ENCODE data around the gene GPR17.

Gene GPR17

DNA sequence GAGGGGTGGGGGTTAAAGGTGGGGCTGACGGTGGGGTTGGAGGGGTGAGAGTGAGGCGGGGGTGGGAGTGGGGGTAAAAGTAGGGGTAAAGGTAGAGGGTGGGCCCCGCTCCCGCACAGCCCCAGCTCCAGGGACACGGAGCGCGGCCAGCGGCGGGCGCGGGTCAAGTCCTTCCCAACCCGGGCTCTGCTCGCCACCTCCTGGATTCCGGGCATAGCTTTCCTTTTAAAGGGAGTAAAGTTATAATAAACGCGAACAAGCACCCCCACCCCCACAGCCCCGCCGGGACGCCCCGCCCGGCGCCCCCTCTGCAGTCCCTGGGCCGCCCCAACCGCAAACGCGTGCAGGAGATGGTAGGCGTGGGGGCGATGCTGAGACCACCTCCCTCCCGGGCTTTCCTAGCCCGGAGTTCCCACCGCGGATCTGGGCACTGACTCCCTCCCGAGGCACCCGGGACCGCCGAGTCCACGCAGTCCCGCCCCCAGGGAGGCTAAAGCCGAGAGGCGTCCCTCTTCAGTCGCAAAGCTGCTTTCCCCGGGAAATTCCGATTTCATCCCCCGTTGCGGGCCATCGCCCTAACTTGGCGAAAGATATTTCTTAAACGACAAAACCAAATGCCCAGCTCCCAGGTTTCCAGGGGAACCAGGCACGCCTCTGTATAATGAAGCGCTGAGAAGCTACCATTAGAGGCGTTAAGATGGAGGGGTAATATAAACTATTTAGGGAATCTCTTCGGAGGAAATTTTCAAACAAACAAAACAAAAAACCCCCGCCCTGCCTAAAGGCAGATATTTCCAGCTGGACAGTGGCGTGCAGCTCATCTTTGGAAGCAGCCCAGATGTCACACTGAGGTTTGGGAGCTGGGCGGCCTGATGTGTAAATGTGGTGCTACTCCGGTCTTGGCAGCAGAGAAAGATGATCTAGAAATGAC is 29.6 kb downstream of the GPR17 start, which contains the start of gene LIMS2:
TSS of gene LIMS2 (minus strand) at position 200 of the 931 bp plus-strand sequence. CDS start 506 bp downstream, outside the sequence.
- FAIRE-seq (no peak), DNase-seq (ENCODE audit: insufficient read length, low spot score) (peak; percentile 80)

DNA sequence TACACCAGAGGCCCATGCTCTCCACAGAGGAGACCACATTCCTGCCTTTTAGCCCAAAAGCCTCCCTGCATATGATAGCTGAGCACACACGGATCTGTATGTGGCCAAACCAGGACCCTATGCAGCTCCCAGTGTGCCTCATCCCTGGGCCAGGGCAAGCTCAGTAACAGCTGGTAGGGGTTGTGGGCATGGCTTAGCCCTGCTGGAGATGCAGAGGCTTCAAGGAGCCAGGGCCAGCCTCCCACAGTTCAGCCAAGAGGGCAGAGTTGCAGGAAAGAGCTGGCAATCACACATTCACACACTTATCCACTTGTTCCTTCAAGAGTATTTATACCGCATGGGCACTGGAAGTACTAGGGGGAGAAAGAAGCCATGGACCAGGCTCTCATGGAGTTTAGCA is 31.0 kb downstream of the GPR17 start:
- no peak for DNase-seq (ENCODE audit: insufficient read length, low spot score)
- no peak for TF ChIP-seq POLR2A (IDR thresholded peaks at IDR 0.05; ENCODE audit: low read depth, low read length)
- FAIRE-seq: no peak

More for the DNA sequence above, 29.6 kb downstream of the GPR17 start, which contains the start of gene LIMS2:
- TF ChIP-seq POLR2A (IDR thresholded peaks at IDR 0.05; ENCODE audit: low read depth, low read length): no peak

DNA sequence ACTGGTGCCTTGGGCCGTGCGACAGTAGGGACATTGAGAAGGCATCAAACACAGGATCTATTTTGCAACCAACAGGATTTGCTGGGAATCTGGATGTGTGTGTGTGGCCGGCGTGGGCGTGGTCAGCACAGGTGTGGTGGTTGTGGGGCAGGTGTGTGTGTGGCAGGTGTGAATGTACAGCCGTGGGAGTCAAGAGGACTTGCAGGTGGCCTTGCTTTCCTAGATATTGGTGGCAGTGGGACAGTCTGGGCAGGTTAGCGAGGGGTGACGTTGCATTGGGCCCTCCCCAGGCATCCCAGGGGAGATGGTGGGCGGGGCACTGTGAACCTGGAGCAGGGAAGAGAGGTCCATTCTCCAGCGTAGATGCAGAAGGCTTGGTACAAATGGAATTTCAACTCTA is 32.6 kb downstream of the GPR17 start:
- no peak for FAIRE-seq
- TF ChIP-seq POLR2A (IDR thresholded peaks at IDR 0.05; ENCODE audit: low read depth, low read length): no peak
- DNase-seq (ENCODE audit: insufficient read length, low spot score): no peak

DNA sequence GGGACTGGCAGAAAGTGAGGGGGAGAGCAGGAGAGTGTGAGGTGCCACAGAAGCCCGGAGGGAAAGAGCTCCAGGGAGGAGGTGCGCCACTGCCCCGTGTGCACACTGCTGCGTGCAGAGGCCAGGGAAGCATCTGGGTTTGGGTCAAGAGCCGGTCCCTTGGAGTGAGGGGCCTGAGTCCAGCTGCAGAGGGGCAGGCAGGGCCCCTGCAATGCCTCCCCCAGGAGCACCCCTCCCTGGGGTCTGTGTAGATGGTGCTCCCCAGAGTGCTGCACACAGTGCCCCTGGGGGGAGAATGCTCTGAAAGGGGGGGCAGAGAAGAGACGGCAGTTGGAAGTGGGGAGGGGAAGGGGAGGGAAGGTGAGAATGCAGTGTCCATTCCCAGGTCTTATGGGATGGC is 33.0 kb downstream of the GPR17 start:
- FAIRE-seq: no peak
- TF ChIP-seq POLR2A (IDR thresholded peaks at IDR 0.05; ENCODE audit: low read depth, low read length): no peak
- no peak for DNase-seq (ENCODE audit: insufficient read length, low spot score)

DNA sequence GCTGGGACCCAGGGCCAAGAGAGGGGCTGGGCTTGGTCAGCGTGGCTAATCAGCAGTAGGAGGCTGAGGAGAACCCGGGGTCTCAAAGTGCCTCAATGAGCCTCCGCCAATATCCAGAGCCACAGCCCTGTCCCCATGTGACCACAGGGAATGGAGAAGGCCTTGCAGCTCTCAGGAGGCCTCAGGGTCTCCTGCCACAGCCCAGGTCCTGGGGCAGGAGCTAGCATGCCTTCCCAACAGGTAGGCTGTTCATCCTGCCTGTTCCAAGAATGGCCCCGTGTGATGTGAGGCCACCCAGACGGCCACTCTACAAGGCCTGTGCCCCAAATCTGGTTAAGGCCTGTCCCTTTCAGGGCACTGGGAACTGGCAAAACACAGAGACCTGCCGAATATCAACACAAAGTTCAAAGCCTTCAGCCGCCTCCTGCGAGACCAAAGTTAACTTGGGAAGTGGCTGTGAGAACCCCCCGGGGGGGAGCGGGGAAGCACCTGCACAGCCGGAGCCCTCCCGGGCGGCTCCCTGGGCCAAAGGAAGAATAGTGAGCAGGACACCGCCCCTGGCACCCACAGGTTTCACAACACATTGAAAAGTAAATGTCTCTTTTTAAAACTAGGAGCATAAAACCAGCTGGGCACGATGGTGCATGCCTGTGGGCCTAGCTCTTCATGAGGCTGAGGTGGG is 33.9 kb downstream of the GPR17 start:
- FAIRE-seq: no peak

DNA sequence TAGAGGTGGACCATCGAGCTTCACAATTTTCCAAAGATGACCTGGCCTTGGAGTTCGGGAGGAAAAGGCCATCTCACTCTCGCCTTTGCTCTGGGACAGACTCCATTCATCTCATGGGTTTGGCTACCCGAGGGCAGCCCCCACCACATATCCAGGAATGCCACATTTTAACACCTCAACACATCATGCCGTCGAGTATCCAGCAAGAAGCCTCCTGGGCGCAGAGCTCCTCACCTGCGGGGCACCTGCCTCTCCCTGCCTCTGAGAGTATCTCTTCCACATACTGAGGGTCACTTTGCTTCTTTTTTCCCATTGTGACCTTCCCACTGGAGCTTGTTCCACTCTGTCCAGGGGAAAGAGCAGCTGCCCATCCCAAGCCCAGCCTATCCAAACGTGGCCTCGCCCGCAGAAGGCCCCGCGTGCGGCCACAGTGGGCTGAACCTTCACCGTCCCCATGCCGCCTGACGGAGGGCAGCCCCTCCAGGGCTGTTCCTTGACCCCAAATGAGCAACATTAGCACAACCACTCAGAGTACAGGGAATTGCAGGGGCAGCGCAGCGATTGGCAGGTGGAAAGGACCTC is 34.8 kb downstream of the GPR17 start:
- no peak for FAIRE-seq
- no peak for DNase-seq (ENCODE audit: insufficient read length, low spot score)
- TF ChIP-seq POLR2A (IDR thresholded peaks at IDR 0.05; ENCODE audit: low read depth, low read length): no peak

More for the DNA sequence above, 33.9 kb downstream of the GPR17 start:
- DNase-seq (ENCODE audit: insufficient read length, low spot score): no peak
- no peak for TF ChIP-seq POLR2A (IDR thresholded peaks at IDR 0.05; ENCODE audit: low read depth, low read length)

DNA sequence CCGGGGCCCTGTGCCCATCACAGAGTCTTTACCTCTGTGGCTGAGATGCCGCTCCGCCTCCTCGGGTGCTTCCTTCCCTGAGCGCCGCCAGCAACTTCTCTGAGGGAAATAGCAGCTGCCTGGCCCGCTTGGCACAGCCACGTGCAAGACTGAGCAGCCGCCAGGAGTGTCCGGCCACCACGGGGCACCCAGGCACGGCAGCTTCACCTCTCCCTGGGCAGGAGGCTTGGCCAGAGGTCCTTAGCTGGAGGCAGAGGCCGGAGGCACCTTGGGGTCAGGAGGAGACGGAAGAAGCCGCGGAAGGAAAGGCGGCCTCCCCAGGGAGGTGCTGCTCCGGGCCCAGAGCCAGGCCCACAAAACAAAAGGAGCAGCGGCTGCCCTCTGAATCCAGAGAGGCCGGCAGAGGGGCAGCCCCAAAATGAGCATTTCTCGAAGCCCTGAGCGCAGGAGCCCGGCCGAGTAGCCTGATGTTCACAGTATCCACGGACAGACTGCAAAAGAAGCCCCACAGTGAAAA is 35.4 kb downstream of the GPR17 start:
- no peak for DNase-seq (ENCODE audit: insufficient read length, low spot score)
- no peak for FAIRE-seq
- no peak for TF ChIP-seq POLR2A (IDR thresholded peaks at IDR 0.05; ENCODE audit: low read depth, low read length)

DNA sequence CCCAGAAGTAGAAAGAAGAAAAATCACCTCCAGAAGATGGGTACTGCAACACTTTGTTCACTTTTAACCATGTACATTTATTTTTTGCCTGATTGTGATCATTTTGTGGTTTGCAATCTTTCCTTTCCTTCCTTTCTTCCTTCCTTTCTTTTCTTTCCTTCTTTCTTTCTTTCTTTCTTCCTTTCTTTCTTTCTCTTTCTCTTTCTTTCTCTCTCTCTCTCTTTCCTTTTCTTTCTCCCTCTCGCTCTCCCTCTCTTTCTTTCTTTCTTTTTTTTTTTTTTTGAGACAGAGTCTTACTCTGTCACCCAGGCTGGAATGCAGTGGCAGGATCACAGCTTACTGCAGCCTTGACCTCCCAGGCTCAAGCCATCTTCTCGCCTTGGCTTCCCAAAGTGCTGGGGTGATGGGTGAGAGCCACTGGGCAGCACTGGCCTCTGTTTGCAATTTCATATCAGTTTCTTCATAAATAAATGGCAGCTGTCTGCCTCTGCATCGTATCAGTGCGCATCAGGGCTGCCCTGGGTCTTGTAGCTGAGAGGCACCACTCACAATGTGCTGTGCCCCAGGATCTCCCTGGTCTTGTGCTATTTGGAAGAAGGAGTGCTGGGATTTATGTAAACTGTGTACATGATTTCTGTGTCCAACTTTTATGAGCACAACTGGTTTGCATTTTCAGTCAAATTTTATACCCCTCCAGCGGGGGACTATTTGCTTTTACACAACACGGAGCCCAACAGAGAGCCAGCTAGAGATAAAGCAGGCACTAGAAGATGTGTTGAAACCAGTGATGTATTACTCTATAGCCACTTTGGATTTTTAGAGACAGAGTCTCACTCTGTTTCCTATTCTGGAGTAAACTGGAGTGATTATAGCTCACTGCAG is 36.3 kb downstream of the GPR17 start:
- DNase-seq (ENCODE audit: insufficient read length, low spot score) (no peak), FAIRE-seq (no peak)
- no peak for TF ChIP-seq POLR2A (IDR thresholded peaks at IDR 0.05; ENCODE audit: low read depth, low read length)

DNA sequence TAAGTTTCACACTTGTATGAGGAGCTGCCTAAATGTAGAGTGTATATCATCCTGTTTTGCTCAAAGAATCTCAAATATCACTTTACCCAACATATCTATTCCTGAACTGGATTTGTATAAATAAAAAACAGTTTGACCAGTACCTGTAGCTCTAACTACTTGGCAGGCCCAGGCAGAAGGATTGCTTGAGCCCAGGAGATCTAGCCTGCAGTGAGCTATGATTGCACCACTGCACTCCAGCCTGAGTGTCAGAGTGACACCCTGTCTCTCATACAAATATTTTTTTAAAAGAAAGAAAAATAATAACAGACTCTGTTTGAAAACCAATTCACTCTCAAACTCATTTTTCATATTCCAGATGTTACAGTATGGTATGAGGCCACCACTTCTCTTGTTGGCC is 37.1 kb downstream of the GPR17 start:
- DNase-seq (ENCODE audit: insufficient read length, low spot score) (no peak), FAIRE-seq (no peak)
- TF ChIP-seq POLR2A (IDR thresholded peaks at IDR 0.05; ENCODE audit: low read depth, low read length): no peak

DNA sequence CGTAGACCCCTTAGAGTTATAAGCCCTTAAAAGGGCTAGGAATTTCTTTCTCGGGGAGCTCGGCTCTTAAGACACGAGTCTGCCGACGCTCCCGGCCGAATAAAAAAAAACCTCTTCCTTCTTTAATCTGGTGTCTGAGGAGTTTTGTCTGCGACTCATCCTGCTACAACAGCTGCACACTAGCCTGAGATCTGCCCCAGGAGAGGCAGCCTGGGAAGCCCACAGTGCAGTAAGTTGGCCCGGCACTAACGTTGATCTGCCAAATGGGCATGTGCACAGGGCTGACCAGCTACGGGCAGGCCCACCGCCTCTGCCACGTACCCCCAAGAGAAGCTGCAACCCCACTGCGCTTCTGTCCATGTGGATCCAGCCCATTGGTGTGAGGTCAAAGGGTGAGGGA is 37.8 kb downstream of the GPR17 start:
- FAIRE-seq: no peak
- DNase-seq (ENCODE audit: insufficient read length, low spot score): no peak
- TF ChIP-seq POLR2A (IDR thresholded peaks at IDR 0.05; ENCODE audit: low read depth, low read length): no peak

DNA sequence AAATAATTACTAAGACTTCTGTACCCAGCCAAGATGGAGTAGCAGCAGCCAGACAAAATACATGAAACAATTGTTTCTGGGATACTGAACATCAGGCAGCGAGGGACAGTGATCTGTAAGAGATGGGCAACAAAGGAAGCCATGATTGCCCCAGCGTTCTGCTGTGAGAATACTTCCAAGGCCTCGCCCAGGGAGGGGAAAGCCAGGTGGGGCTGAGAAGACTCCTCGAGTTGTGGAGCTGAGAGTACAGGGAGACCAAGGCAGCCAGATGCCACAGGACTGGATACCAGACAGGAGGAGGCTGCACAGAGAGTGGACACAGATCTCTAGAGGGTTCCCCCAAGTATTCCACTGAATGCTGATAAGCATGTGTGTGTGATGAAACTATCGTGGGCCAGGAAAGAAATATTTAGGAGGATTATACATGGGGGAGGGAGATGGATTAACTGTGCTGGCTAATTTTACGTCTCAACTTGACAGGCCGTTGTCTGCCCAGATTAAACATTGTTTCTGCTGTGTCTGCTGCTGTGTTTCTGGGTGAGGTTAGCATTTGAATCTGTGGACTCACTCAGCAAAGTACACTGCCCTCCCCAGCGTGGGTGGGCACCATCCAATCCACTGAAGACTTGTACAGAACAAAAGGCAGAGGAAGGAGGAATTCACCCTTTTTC is 39.6 kb downstream of the GPR17 start:
- no peak for DNase-seq (ENCODE audit: insufficient read length, low spot score)
- no peak for FAIRE-seq
- no peak for TF ChIP-seq POLR2A (IDR thresholded peaks at IDR 0.05; ENCODE audit: low read depth, low read length)

DNA sequence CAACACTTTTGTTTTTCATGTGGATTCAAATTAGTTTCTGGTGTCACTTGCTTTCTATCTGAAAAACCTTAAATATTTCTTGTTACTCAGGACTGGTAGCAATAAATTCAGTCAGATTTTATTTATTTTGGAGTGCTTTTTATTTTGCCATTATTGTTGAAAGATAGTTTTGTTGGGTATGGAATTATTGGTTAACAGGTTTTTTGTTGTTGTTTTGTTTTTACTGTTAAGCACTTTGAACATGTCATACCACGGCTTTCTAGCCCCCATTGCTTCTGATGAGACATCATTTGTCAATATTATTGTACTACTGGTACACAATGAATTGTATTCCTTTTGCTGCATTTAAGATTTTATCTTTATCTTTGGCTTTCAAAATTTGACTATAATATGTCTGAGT is 42.5 kb downstream of the GPR17 start:
- FAIRE-seq: no peak
- DNase-seq (ENCODE audit: insufficient read length, low spot score): no peak
- no peak for TF ChIP-seq POLR2A (IDR thresholded peaks at IDR 0.05; ENCODE audit: low read depth, low read length)

DNA sequence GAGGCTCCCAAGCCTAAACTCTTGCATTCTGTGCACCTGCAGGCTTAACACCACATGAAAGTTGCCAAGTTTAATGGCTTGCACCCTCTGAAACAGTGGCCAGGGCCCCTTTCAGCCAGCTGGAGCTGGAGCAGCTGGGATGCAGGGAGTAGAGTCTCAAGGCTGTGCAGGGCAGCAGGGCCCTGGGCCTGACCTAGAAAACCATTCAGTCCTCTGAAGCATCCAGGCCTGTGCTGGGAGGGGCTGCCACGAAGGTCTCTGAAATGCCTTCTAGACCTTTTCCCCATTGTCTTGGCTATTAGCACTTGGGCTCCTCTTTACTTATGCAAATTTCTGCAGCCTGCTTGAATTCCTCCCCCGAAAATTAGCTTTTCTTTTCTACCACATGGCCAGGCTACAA is 44.7 kb downstream of the GPR17 start:
- no peak for TF ChIP-seq POLR2A (IDR thresholded peaks at IDR 0.05; ENCODE audit: low read depth, low read length)
- DNase-seq (ENCODE audit: insufficient read length, low spot score): no peak
- FAIRE-seq: no peak

Data from H54 (cell line).